WTC11 (cell line): Measurements from ENCODE around the gene PDZD7. TPM values are rescaled to one million over a fixed set of nuclear protein-coding genes. Genes with fewer than 3 reads are reported as not detected.

Source experiments
- ATAC-seq: fragments of 200-7000 bp; cut with Tn5 transposase; 2 replicates; pipeline ENCODE4 v1.10.0; 2021; ENCODE audit warnings: mild to moderate bottlenecking, moderate library complexity
- CTCF ChIA-PET: fragments of 300-600 bp; sonication (Branson Sonifier 250); formaldehyde crosslinking; loops from one replicate; lab custom pipeline; 2021; ENCODE audit warnings: antibody characterized with exemption; lab: Charles Lee
- POLR2A ChIA-PET: fragments of 350-600 bp; sonication (Branson Sonifier 250); formaldehyde crosslinking; loops from one replicate; lab custom pipeline; 2021; ENCODE audit warnings: antibody characterized with exemption; lab: Charles Lee
- DNase-seq: peaks from one replicate; pipeline ENCODE4 v3.0.0; 2021; ENCODE audit warnings: low spot score
- H3K27ac Mint-ChIP-seq: 2 replicates; pipeline ENCODE4 v1.8.0; 2021; ENCODE audit warnings: mixed read lengths
- H3K27me3 Mint-ChIP-seq: 2 replicates; pipeline ENCODE4 v1.8.0; 2021; ENCODE audit warnings: low read depth, mild to moderate bottlenecking, moderate library complexity, mixed read lengths
- H3K36me3 Mint-ChIP-seq: 2 replicates; pipeline ENCODE4 v1.8.0; 2021; ENCODE audit warnings: mixed read lengths
- H3K4me1 Mint-ChIP-seq: 2 replicates; pipeline ENCODE4 v1.8.0; 2022; ENCODE audit warnings: mixed read lengths
- H3K4me3 Mint-ChIP-seq: 2 replicates; pipeline ENCODE4 v1.8.0; 2021; ENCODE audit warnings: mild to moderate bottlenecking, moderate library complexity, mixed read lengths
- H3K9me3 Mint-ChIP-seq: 2 replicates; pipeline ENCODE4 v1.8.0; 2021; ENCODE audit warnings: mixed read lengths
- AFF4 ChIP-seq: sonication (generic); formaldehyde crosslinking; IDR thresholded peaks from 2 replicates; pipeline ENCODE4 v1.8.1; 2023; ENCODE audit warnings: mild to moderate bottlenecking, missing genetic modification reagents, borderline replicate concordance
- ARID4B ChIP-seq: sonication (generic); formaldehyde crosslinking; IDR thresholded peaks from 2 replicates; pipeline ENCODE4 v1.8.0; 2023; ENCODE audit warnings: missing genetic modification reagents, mild to moderate bottlenecking, borderline replicate concordance
- CREB1 ChIP-seq: sonication (generic); formaldehyde crosslinking; IDR thresholded peaks from 2 replicates; pipeline ENCODE4 v1.8.0; 2023; ENCODE audit warnings: mild to moderate bottlenecking, missing genetic modification reagents
- E2F1 ChIP-seq: sonication (generic); formaldehyde crosslinking; IDR thresholded peaks from 2 replicates; pipeline ENCODE4 v1.8.0; 2022; ENCODE audit warnings: mild to moderate bottlenecking, missing genetic modification reagents
- ERG ChIP-seq: fragments of 250-450 bp; sonication (Bioruptor Pico); IDR thresholded peaks from 2 replicates; pipeline ENCODE4 v1.8.0; 2021; ENCODE audit warnings: mild to moderate bottlenecking
- FOXK1 ChIP-seq: sonication (generic); formaldehyde crosslinking; IDR thresholded peaks from 2 replicates; pipeline ENCODE4 v1.8.0; 2022; ENCODE audit warnings: mild to moderate bottlenecking, moderate library complexity, missing genetic modification reagents
- IRF2 ChIP-seq: sonication (generic); formaldehyde crosslinking; IDR thresholded peaks from 2 replicates; pipeline ENCODE4 v1.8.0; 2022; ENCODE audit warnings: low read depth, missing genetic modification reagents, borderline replicate concordance
- MYBL2 ChIP-seq: sonication (generic); formaldehyde crosslinking; IDR thresholded peaks from 2 replicates; pipeline ENCODE4 v1.8.1; 2023; ENCODE audit warnings: mild to moderate bottlenecking, moderate library complexity, missing genetic modification reagents
- NFATC4 ChIP-seq: fragments of 250-450 bp; sonication (Bioruptor Pico); IDR thresholded peaks from 2 replicates; pipeline ENCODE4 v1.9.0; 2021; ENCODE audit warnings: mild to moderate bottlenecking
- NR3C1 ChIP-seq: sonication (generic); formaldehyde crosslinking; conservative IDR thresholded peaks from 2 replicates; pipeline ENCODE4 v1.8.1; 2023; ENCODE audit warnings: low read depth, mild to moderate bottlenecking, missing genetic modification reagents
- RORB ChIP-seq: fragments of 250-450 bp; sonication (Bioruptor Pico); IDR thresholded peaks from 2 replicates; pipeline ENCODE4 v1.9.0; 2021; ENCODE audit warnings: mild to moderate bottlenecking
- SOX15 ChIP-seq: fragments of 250-450 bp; sonication (Bioruptor Pico); IDR thresholded peaks from 2 replicates; pipeline ENCODE4 v1.9.0; 2021; ENCODE audit warnings: mild to moderate bottlenecking
- TEAD1 ChIP-seq: sonication (generic); formaldehyde crosslinking; IDR thresholded peaks from 2 replicates; pipeline ENCODE4 v1.8.0; 2022; ENCODE audit warnings: mild to moderate bottlenecking, missing genetic modification reagents
- ZBTB21 ChIP-seq: sonication (generic); formaldehyde crosslinking; IDR thresholded peaks from 2 replicates; pipeline ENCODE4 v1.8.1; 2023; ENCODE audit warnings: mild to moderate bottlenecking, missing genetic modification reagents, borderline replicate concordance
- ZBTB43 ChIP-seq: sonication (generic); formaldehyde crosslinking; IDR thresholded peaks from 2 replicates; pipeline ENCODE4 v1.8.1; 2023; ENCODE audit warnings: mild to moderate bottlenecking, missing genetic modification reagents
- ZMAT4 ChIP-seq: fragments of 250-450 bp; sonication (Bioruptor Pico); IDR thresholded peaks from 2 replicates; pipeline ENCODE4 v1.9.0; 2021; ENCODE audit warnings: mild to moderate bottlenecking
- ZSCAN18 ChIP-seq: fragments of 250-450 bp; sonication (Bioruptor Pico); IDR thresholded peaks from 2 replicates; pipeline ENCODE4 v2.1.2; 2022; ENCODE audit warnings: mild to moderate bottlenecking, moderate library complexity
- total RNA-seq: library from RNA; stranded (reverse); gene quantifications from 3 replicates; pipeline ENCODE4 v1.2.3, GENCODE V29; 2021

PDZD7 gene
- total RNA-seq, 1 experiment from 2014 or later = 2.6 TPM

GRCh38 chr10:100986623-100986951 lies 44.3 kb downstream of the PDZD7 start:
- Mint-ChIP-seq H3K27ac (no peak overlapping the region; the same call in 1 of the 2 replicates), H3K9me3 (no peaks in the 10 kb centered on the region), H3K4me3 (peak overlapping the region; percentile 93), H3K4me1 (peaks cover 13% of the 10 kb centered on the region), H3K27me3 (no peaks in the 10 kb centered on the region), H3K36me3 (peaks cover 24% of the 10 kb centered on the region)
- CTCF ChIA-PET = interaction anchor here (0.8 to 4.5 kb wide), 8 partner anchors 11 to 109 kb away, joined by 3 to 28 read pairs (median 5); partner anchors contain the start of genes SEMA4G and SLF2
- TF ChIP-seq NFATC4 (no peak), ZSCAN18 (CRISPR knock-in tag) (no peak), AFF4 (CRISPR knock-in tag) (no peak; the same call in 1 of the 2 replicates), ZBTB21 (CRISPR knock-in tag) (no peak), E2F1 (CRISPR knock-in tag) (no peak), NR3C1 (CRISPR knock-in tag) (no peak), MYBL2 (CRISPR knock-in tag) (no peak)
- POLR2A ChIA-PET = interaction anchor here (1.3 kb wide), 1 partner anchor 10 kb away, joined by 5 read pairs; no protein-coding TSS in a partner anchor
- DNase-seq (no peak), ATAC-seq (peak; percentile 3; the same call in 1 of the 2 replicates)

GRCh38 chr10:100985336-100985735 lies 45.6 kb downstream of the PDZD7 start:
- ChIA-PET POLR2A (no interaction called here), CTCF (interaction anchor here (1.1 to 4.5 kb wide), 3 partner anchors 12 to 26 kb away, joined by 4 to 28 read pairs (median 7); partner anchors contain the start of gene SEMA4G)
- no peak for TF ChIP-seq ZBTB43 (CRISPR knock-in tag)
- no peak for TF ChIP-seq FOXK1
- Mint-ChIP-seq H3K9me3 (no peaks in the 10 kb centered on the region), H3K4me1 (peaks cover 13% of the 10 kb centered on the region), H3K36me3 (peaks cover 12% of the 10 kb centered on the region), H3K4me3 (peak overlapping the region; percentile 93; the same call in 1 of the 2 replicates), H3K27ac (no peak overlapping the region), H3K27me3 (no peaks in the 10 kb centered on the region)
- ATAC-seq (no peak), DNase-seq (no peak)

- Mint-ChIP-seq H3K27me3 (no peaks in the 10 kb centered on the region), H3K4me3 (no peak overlapping the region), H3K4me1 (peaks cover 13% of the 10 kb centered on the region), H3K36me3 (peaks cover 10% of the 10 kb centered on the region), H3K9me3 (no peaks in the 10 kb centered on the region), H3K27ac (0 out of 2 replicates have a peak overlapping the region, but pooled peaks have one; percentile 41)
- CTCF ChIA-PET = interaction anchor here (1.1 to 4.5 kb wide), 3 partner anchors 13 to 27 kb away, joined by 4 to 28 read pairs (median 7); partner anchors contain the start of gene SEMA4G
- ATAC-seq (no peak), DNase-seq (no peak)
- POLR2A ChIA-PET = no interaction called here
- no peak for TF ChIP-seq ZMAT4 (CRISPR knock-in tag)
- no peak for TF ChIP-seq CREB1
- no peak for TF ChIP-seq ERG (CRISPR knock-in tag)
- no peak for TF ChIP-seq RORB (CRISPR knock-in tag)
- no peak for TF ChIP-seq TEAD1 (CRISPR knock-in tag)
- no peak for TF ChIP-seq SOX15 (CRISPR knock-in tag)
- no peak for TF ChIP-seq IRF2 (CRISPR knock-in tag)
- TF ChIP-seq ARID4B (CRISPR knock-in tag) = no peak
Measured at GRCh38 chr10:100984672-100985177, 46.2 kb downstream of the PDZD7 start.
